B cell (primary cell): ENCODE measurements around the gene ITGB4. TPM values are rescaled to one million over a fixed set of nuclear protein-coding genes. Genes with fewer than 3 reads are reported as not detected.

Experiments used
- ATAC-seq: fragments of 200-7000 bp; cut with Tn5 transposase; one replicate; pipeline ENCODE4 v1.10.0; 2021; ENCODE audit warnings: low read depth, mild to moderate bottlenecking, moderate number of reproducible peaks, moderate library complexity
- CTCF ChIA-PET: fragments of 350-600 bp; sonication (Branson Sonifier 250); formaldehyde crosslinking; loops from one replicate; lab custom pipeline; 2021; ENCODE audit warnings: antibody characterized with exemption, inconsistent platforms; lab: Charles Lee
- POLR2A ChIA-PET: fragments of 350-600 bp; sonication (Branson Sonifier 250); formaldehyde crosslinking; loops from one replicate; lab custom pipeline; 2021; ENCODE audit warnings: antibody characterized with exemption; lab: Charles Lee
- DNase-seq: peaks from one replicate; pipeline ENCODE4 v3.0.0; 2013
- H2AFZ ChIP-seq: 2 replicates; pipeline ENCODE4 v1.6.1; 2012; ENCODE audit warnings: mild to moderate bottlenecking, low read depth, low read length; ENCODE audit not compliant: insufficient read depth, poor library complexity, severe bottlenecking
- H3K27ac ChIP-seq, 2 donors: 1 replicate in 1 of 2; 2 replicates in 1 of 2; pipeline ENCODE4 v1.5.1; 2012 to 2013; ENCODE audit warnings: low read length in 2 of 2, mild to moderate bottlenecking in 2 of 2, moderate library complexity in 1 of 2
- H3K27me3 ChIP-seq, 4 experiments: fragments of 200-600 bp in 1 of 4; sonication (generic) in 1 of 4; replicated peaks in 1 of 4; 1 replicate in 2 of 4; 2 replicates in 2 of 4; pipeline versions ENCODE4 v1.6.1 to v1.7.0; 2013 to 2016; ENCODE audit warnings: low read length in 3 of 4, mild to moderate bottlenecking in 2 of 4, mixed read lengths in 1 of 4, moderate library complexity in 1 of 4; ENCODE audit not compliant: insufficient read depth in 4 of 4, control insufficient read depth in 3 of 4; ENCODE audit errors: control extremely low read depth in 1 of 4
- H3K36me3 ChIP-seq, 2 experiments: replicated peaks in 1 of 2; 1 replicate in 1 of 2; 2 replicates in 1 of 2; pipeline versions ENCODE4 v1.6.1 to v1.7.1; 2013; ENCODE audit warnings: low read length in 1 of 2; ENCODE audit not compliant: insufficient read depth in 2 of 2, control insufficient read depth in 1 of 2; ENCODE audit errors: control extremely low read depth in 1 of 2, extremely low read depth in 1 of 2
- H3K4me1 ChIP-seq, 2 donors: fragments of 200-600 bp in 1 of 2; sonication (generic) in 1 of 2; 1 replicate in 1 of 2; 2 replicates in 1 of 2; pipeline versions ENCODE4 v1.5.1 to v1.6.1; 2013 to 2017; ENCODE audit warnings: low read length in 2 of 2; ENCODE audit not compliant: control insufficient read depth in 2 of 2, insufficient read depth in 2 of 2
- H3K4me2 ChIP-seq: replicated peaks from 2 replicates; pipeline ENCODE3; 2012; ENCODE audit warnings: mild to moderate bottlenecking, low read depth, low read length; ENCODE audit not compliant: poor library complexity, severe bottlenecking
- H3K4me3 ChIP-seq, 5 experiments: fragments of 200-600 bp in 1 of 5; sonication (generic) in 1 of 5; 1 replicate in 3 of 5; 2 replicates in 2 of 5; pipeline versions ENCODE4 v1.5.1 to v1.7.0; 2011 to 2016; ENCODE audit warnings: low read length in 4 of 5, mild to moderate bottlenecking in 4 of 5, low read depth in 2 of 5, control low read depth in 1 of 5, moderate library complexity in 1 of 5; ENCODE audit not compliant: insufficient read depth in 1 of 5; ENCODE audit errors: control extremely low read depth in 1 of 5, extremely low read depth in 1 of 5
- H3K79me2 ChIP-seq: fragments of 200-600 bp; sonication (generic); one replicate; pipeline ENCODE4 v1.6.0; 2016; ENCODE audit warnings: low read length; ENCODE audit not compliant: control insufficient read depth, insufficient read depth
- H3K9ac ChIP-seq: fragments of 200-600 bp; sonication (generic); 2 replicates; pipeline ENCODE4 v1.6.1; 2017; ENCODE audit warnings: mild to moderate bottlenecking, low read length, moderate library complexity
- H3K9me3 ChIP-seq, 3 donors: one replicate each; pipeline versions ENCODE4 v1.6.1 to v1.7.1; 2013; ENCODE audit warnings: low read length in 2 of 3; ENCODE audit not compliant: control insufficient read depth in 2 of 3, insufficient read depth in 1 of 3; ENCODE audit errors: control extremely low read depth in 1 of 3
- H4K20me1 ChIP-seq: 2 replicates; pipeline ENCODE4 v1.6.0; 2012; ENCODE audit warnings: mild to moderate bottlenecking, low read length; ENCODE audit not compliant: insufficient read depth, control insufficient read depth, poor library complexity, severe bottlenecking
- H3K27ac Mint-ChIP-seq: one replicate; pipeline ENCODE4 v1.8.0; 2021; ENCODE audit warnings: mixed read lengths
- H3K27me3 Mint-ChIP-seq: one replicate; pipeline ENCODE4 v1.8.0; 2021; ENCODE audit warnings: mixed read lengths
- H3K4me1 Mint-ChIP-seq: one replicate; pipeline ENCODE4 v1.8.0; 2021; ENCODE audit warnings: mixed read lengths
- H3K4me3 Mint-ChIP-seq: one replicate; pipeline ENCODE4 v1.8.0; 2021; ENCODE audit warnings: mixed read lengths
- H3K9me3 Mint-ChIP-seq: one replicate; pipeline ENCODE4 v1.8.0; 2022; ENCODE audit warnings: mixed read lengths; ENCODE audit not compliant: insufficient read depth
- EZH2 ChIP-seq: IDR thresholded peaks from 2 replicates; pipeline ENCODE4 v1.6.1; 2012; ENCODE audit warnings: borderline replicate concordance, low read depth, mild to moderate bottlenecking, moderate library complexity, low read length; ENCODE audit not compliant: insufficient read depth, poor library complexity, severe bottlenecking
- WGBS: methylation state at CpG from one replicate; pipeline ENCODE4 v1.1.5; 2013; ENCODE audit warnings: missing lambda C conversion rate; ENCODE audit not compliant: insufficient coverage; 5-methylcytosine and 5-hydroxymethylcytosine counted together
- intact Hi-C: fragments of 100-400 bp; cut with micrococcal nuclease; formaldehyde crosslinking; loops from one replicate; pipeline ENCODE4 v1.10.0; 2022
- polyA plus RNA-seq: library from polyadenylated mRNA; depleted of rRNA; stranded (reverse); fragments of >200 nt; gene quantifications from 2 replicates; pipeline ENCODE4 v1.2.3, GENCODE V29; 2012
- total RNA-seq, 2 donors: library from RNA; stranded (reverse); fragments of 120-200 nt in 1 of 2; gene quantifications; 1 replicate in 1 of 2; 2 replicates in 1 of 2; pipeline versions ENCODE4 v1.2.3 to v1.2.4, GENCODE V29; 2013 to 2022
- TF ChIP-seq, protein P1 (sequence below): fragments of 200-600 bp; IDR thresholded peaks from one replicate; pipeline ENCODE4 v1.8.0; 2022; ENCODE audit warnings: antibody characterized with exemption, mild to moderate bottlenecking

The ITGB4 gene
- total and polyA plus RNA-seq, 2 donors (not counting 1 experiment from before 2014, with no cell fraction given) = 0.12 to 0.81 TPM

- POLR2A ChIA-PET = no interaction called here
- Mint-ChIP-seq H3K4me1 (peaks cover 19% of the 10 kb centered on the region), H3K27me3 (no peaks in the 10 kb centered on the region), H3K27ac (no peak overlapping the region), H3K4me3 (no peak overlapping the region), H3K9me3 (no peaks in the 10 kb centered on the region)
- H4K20me1 ChIP-seq = peaks cover 66% of the 10 kb centered on the region
- 97% methylated on average over 7 of the region's 10 CpGs for WGBS
- DNase-seq (no peak), ATAC-seq (no peak)
- H3K4me2 ChIP-seq = no peak overlapping the region
- no peak overlapping the region for H3K9ac ChIP-seq
- H3K79me2 ChIP-seq = peaks cover 91% of the 10 kb centered on the region
- H3K27me3 ChIP-seq = no peaks in the 10 kb centered on the region
- no peak overlapping the region for H2AFZ ChIP-seq
- H3K4me1 ChIP-seq = peaks cover 0 to 4% of the 10 kb centered on the region in 2 donors
- H3K4me3 ChIP-seq = no peak overlapping the region
- H3K27ac ChIP-seq = no peak overlapping the region
- no peak for TF ChIP-seq EZH2
- TF ChIP-seq, protein P1, sequence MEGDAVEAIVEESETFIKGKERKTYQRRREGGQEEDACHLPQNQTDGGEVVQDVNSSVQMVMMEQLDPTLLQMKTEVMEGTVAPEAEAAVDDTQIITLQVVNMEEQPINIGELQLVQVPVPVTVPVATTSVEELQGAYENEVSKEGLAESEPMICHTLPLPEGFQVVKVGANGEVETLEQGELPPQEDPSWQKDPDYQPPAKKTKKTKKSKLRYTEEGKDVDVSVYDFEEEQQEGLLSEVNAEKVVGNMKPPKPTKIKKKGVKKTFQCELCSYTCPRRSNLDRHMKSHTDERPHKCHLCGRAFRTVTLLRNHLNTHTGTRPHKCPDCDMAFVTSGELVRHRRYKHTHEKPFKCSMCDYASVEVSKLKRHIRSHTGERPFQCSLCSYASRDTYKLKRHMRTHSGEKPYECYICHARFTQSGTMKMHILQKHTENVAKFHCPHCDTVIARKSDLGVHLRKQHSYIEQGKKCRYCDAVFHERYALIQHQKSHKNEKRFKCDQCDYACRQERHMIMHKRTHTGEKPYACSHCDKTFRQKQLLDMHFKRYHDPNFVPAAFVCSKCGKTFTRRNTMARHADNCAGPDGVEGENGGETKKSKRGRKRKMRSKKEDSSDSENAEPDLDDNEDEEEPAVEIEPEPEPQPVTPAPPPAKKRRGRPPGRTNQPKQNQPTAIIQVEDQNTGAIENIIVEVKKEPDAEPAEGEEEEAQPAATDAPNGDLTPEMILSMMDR = no peak
- CTCF ChIA-PET = no interaction called here
- intact Hi-C loops = no loop called here
- no peaks in the 10 kb centered on the region for H3K9me3 ChIP-seq
- peaks cover 7 to 36% of the 10 kb centered on the region in 2 experiments for H3K36me3 ChIP-seq
Measured at GRCh38 chr17:75680431-75680830, 40.8 kb upstream of the ITGB4 start.

DNA sequence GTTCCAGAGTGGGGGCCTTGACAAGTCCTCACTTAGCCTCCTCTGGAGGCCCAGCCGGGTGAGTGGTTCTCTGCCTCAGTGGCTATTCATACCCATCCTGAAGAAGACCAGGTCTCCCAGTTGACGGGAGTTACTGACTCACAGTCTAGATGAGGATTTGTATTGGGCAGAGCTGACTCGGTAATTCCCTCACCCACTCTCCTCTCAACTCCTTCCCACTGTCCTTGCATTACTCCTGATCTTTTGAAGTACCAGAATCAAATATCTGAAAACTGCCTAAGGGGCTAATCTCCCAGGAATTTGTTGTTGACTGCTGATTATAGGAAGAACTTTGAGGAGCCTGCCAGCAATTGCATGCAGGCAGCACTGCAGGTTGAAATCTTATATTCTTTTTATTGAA is 40.0 kb upstream of the ITGB4 start:
- no peak overlapping the region for H3K4me3 Mint-ChIP-seq

More for the DNA sequence above, 40.0 kb upstream of the ITGB4 start:
- Mint-ChIP-seq H3K9me3 (no peaks in the 10 kb centered on the region), H3K27ac (no peak overlapping the region), H3K4me1 (peaks cover 26% of the 10 kb centered on the region), H3K27me3 (no peaks in the 10 kb centered on the region)
- WGBS = 100% methylated on average over 2 of the region's 3 CpGs
- peaks cover 75% of the 10 kb centered on the region for H4K20me1 ChIP-seq
- H3K27me3 ChIP-seq = no peaks in the 10 kb centered on the region
- TF ChIP-seq EZH2 = no peak
- H3K79me2 ChIP-seq = peaks cover 92% of the 10 kb centered on the region
- H3K4me3 ChIP-seq = no peak overlapping the region
- H3K9me3 ChIP-seq = no peaks in the 10 kb centered on the region
- intact Hi-C loops = no loop called here
- ATAC-seq (no peak), DNase-seq (no peak)
- ChIA-PET CTCF (interaction anchor here (1.0 to 1.1 kb wide), 2 partner anchors 9 to 65 kb away, joined by 3 read pairs; no protein-coding TSS in a partner anchor), POLR2A (no interaction called here)
- no peak overlapping the region for H3K4me2 ChIP-seq
- peaks cover 4 to 12% of the 10 kb centered on the region in 2 donors for H3K4me1 ChIP-seq
- no peak overlapping the region for H3K27ac ChIP-seq
- no peak overlapping the region for H2AFZ ChIP-seq
- H3K36me3 ChIP-seq = peaks cover 8 to 38% of the 10 kb centered on the region in 2 experiments
- H3K9ac ChIP-seq = no peak overlapping the region
